SU-DHL-6 (cell line): ENCODE measurements around the gene GSTM2.
"Not testable (repeated sequence)": the region's sequence is repeated elsewhere in the genome, so short reads cannot be mapped to it uniquely, and the experiment has no call there.

ENCODE experiments used
- H2AFZ ChIP-seq: fragments of 200-600 bp; sonication (generic); 2 replicates; pipeline ENCODE4 v1.6.1; 2014; ENCODE audit warnings: low read depth, mild to moderate bottlenecking, moderate library complexity, mixed read lengths, antibody characterized with exemption, low read length; ENCODE audit not compliant: severe bottlenecking
- H3F3A ChIP-seq: fragments of 200-600 bp; shearing (Covaris generic); 2 replicates; pipeline ENCODE4 v1.6.0; 2016; ENCODE audit warnings: antibody characterized with exemption, mild to moderate bottlenecking; ENCODE audit not compliant: insufficient read depth
- H3K27ac ChIP-seq: fragments of 200-600 bp; sonication (generic); 2 replicates; pipeline ENCODE4 v1.5.1; 2016; ENCODE audit warnings: low read depth, mild to moderate bottlenecking, low read length, moderate library complexity, mixed read lengths
- H3K27me3 ChIP-seq: fragments of 200-600 bp; sonication (generic), shearing (Covaris generic); 2 replicates; pipeline ENCODE4 v1.6.0; 2014; ENCODE audit warnings: mild to moderate bottlenecking, low read length
- H3K36me3 ChIP-seq: fragments of 200-600 bp; sonication (generic); 2 replicates; pipeline ENCODE4 v1.6.1; 2014; ENCODE audit warnings: mild to moderate bottlenecking, low read length, mixed read lengths
- H3K4me2 ChIP-seq: fragments of 300-600, 200-600 bp; shearing (Covaris generic), sonication (generic); 2 replicates; pipeline ENCODE4 v1.6.0; 2014; ENCODE audit warnings: low read length, low read depth, mild to moderate bottlenecking; ENCODE audit not compliant: poor library complexity, severe bottlenecking
- H3K4me3 ChIP-seq: fragments of 200-600 bp; sonication (generic); 2 replicates; pipeline ENCODE4 v1.5.1; 2014; ENCODE audit warnings: antibody characterized with exemption, low read length, mild to moderate bottlenecking, mixed read lengths; ENCODE audit not compliant: insufficient read depth, poor library complexity, severe bottlenecking
- H3K79me2 ChIP-seq: fragments of 200-600 bp; sonication (generic); 2 replicates; pipeline ENCODE4 v1.6.1; 2014; ENCODE audit warnings: mild to moderate bottlenecking, low read length, moderate library complexity; ENCODE audit not compliant: insufficient read depth
- H3K9ac ChIP-seq: fragments of 200-600 bp; sonication (generic); 2 replicates; pipeline ENCODE4 v1.7.0; 2014; ENCODE audit warnings: mild to moderate bottlenecking, low read length
- H3K9me2 ChIP-seq: fragments of 200-600 bp; sonication (generic); replicated peaks from 2 replicates; pipeline ENCODE4 v1.6.1; 2014; ENCODE audit warnings: low read length; ENCODE audit not compliant: insufficient read depth
- H3K9me3 ChIP-seq: fragments of 200-600 bp; sonication (generic); 2 replicates; pipeline ENCODE4 v1.6.1; 2014; ENCODE audit warnings: low read length, mixed read lengths; ENCODE audit not compliant: insufficient read depth
- H4K20me1 ChIP-seq: fragments of 200-600 bp; sonication (generic); 2 replicates; pipeline ENCODE4 v1.6.1; 2014; ENCODE audit warnings: low read depth, mild to moderate bottlenecking, antibody characterized with exemption, low read length, moderate library complexity, mixed read lengths
- EZH2phosphoT487 ChIP-seq: fragments of 200-600 bp; sonication (generic), shearing (Covaris generic); conservative IDR thresholded peaks from 2 replicates; pipeline ENCODE4 v1.6.1; 2018; ENCODE audit warnings: mild to moderate bottlenecking, antibody characterized with exemption, low read length, moderate library complexity, mixed read lengths
- TF ChIP-seq, protein P1 (sequence below): fragments of 200-600 bp; sonication (generic); IDR thresholded peaks from one replicate; pipeline ENCODE4 v1.5.1; 2017; ENCODE audit warnings: antibody characterized with exemption, mild to moderate bottlenecking, low read length, moderate library complexity; ENCODE audit not compliant: insufficient read depth, poor library complexity, severe bottlenecking

GSTM2 gene

DNA sequence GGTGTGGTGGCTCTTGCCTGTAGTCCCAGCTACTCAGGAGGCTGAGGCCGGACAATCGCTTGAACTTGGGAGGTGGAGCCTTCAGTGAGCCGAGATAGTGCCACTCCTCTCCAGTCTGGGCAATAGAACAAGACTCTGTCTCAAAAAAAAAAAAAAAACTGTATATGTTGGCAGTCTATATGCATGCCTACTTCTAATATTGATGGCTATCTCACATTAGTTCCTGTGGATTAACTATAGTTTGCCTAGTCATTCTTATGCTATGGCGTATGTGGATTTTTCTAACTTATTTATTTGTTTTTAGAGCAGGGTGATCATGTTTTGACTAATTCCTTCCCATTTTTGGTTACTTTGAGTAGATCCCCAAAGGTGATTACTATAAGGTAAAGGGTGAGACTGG, 29.2 kb downstream of the GSTM2 start:
- Histone ChIP-seq H3K27ac (no peak overlapping the region), H4K20me1 (no peaks in the 10 kb centered on the region), H3K9me2 (no peaks in the 10 kb centered on the region), H3K4me2 (no peak overlapping the region), H3K9me3 (no peaks in the 10 kb centered on the region), H3K9ac (no peak overlapping the region), H3K36me3 (no peaks in the 10 kb centered on the region), H3K79me2 (no peaks in the 10 kb centered on the region), H3F3A (no peaks in the 10 kb centered on the region), H2AFZ (no peak overlapping the region), H3K4me3 (no peak overlapping the region), H3K27me3 (no peaks in the 10 kb centered on the region)
- TF ChIP-seq, protein P1, sequence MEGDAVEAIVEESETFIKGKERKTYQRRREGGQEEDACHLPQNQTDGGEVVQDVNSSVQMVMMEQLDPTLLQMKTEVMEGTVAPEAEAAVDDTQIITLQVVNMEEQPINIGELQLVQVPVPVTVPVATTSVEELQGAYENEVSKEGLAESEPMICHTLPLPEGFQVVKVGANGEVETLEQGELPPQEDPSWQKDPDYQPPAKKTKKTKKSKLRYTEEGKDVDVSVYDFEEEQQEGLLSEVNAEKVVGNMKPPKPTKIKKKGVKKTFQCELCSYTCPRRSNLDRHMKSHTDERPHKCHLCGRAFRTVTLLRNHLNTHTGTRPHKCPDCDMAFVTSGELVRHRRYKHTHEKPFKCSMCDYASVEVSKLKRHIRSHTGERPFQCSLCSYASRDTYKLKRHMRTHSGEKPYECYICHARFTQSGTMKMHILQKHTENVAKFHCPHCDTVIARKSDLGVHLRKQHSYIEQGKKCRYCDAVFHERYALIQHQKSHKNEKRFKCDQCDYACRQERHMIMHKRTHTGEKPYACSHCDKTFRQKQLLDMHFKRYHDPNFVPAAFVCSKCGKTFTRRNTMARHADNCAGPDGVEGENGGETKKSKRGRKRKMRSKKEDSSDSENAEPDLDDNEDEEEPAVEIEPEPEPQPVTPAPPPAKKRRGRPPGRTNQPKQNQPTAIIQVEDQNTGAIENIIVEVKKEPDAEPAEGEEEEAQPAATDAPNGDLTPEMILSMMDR: no peak
- TF ChIP-seq EZH2phosphoT487: no peak

DNA sequence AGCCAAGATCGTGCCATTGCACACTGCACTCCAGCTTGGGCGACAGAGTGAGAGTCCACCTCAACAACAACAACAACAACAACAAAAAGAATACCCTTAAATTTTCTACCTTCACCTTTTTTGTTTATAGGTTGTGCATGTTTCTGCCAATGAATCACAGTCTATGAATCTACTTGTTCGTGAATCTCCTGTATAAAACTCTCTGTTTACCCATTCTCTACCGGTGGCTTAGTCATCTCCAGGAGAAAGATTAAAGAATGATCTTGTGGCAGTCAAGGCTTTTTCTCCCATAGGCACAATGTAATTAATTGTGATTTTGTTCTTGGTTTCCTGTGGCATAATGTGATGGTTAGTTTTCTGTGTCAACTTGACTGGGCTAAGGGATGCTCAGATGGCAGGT, 30.0 kb downstream of the GSTM2 start:
- H3F3A ChIP-seq, H4K20me1 ChIP-seq, H3K9ac ChIP-seq, H3K4me3 ChIP-seq, H3K79me2 ChIP-seq, H3K36me3 ChIP-seq, H3K27me3 ChIP-seq, H2AFZ ChIP-seq, H3K4me2 ChIP-seq, H3K9me2 ChIP-seq, H3K27ac ChIP-seq, H3K9me3 ChIP-seq: not testable (repeated sequence)

DNA sequence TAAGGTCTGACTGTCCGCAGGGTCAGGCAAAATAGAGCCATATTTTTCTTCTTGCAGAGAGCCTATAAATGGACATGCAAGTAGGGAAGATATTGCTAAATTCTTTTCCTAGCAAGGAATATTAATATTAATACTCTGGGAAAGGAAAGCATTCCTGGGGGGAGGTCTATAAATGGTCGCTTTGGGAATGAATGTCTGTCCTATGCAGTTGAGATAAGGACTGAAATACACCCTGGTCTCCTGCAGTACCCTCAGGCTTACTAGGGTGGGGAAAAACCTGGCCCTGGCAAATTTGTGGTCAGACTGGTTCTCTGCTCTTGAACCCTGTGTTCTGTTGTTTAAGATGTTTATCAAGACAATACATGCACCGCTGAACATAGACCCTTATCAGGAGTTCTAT, 35.1 kb downstream of the GSTM2 start:
- H2AFZ ChIP-seq, H3F3A ChIP-seq, H4K20me1 ChIP-seq, H3K27me3 ChIP-seq, H3K27ac ChIP-seq, H3K9me2 ChIP-seq, H3K9me3 ChIP-seq, H3K9ac ChIP-seq, H3K4me3 ChIP-seq, H3K36me3 ChIP-seq, H3K79me2 ChIP-seq, H3K4me2 ChIP-seq: not testable (repeated sequence)

DNA sequence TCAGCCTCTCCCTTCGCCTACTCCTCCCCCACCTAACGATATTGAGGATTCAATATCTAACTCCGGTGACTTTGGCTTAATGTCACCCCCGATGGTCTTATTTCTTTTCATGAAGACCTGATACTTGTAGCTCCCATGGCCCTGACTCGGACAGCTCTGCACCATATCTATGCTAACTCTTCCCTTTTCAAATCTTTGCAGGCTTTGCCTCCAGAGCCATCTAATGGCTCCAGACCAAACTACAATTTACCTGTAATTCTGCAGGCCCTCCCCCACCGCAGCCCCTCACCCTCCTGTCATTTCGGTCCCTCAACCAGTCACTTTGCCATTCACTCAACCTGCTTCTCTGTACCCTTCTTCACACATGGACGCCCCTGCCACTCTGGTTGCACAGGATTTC, 36.3 kb downstream of the GSTM2 start:
- Histone ChIP-seq H3K9ac (no peak overlapping the region), H3K9me3 (0 out of 2 replicates have a peak, but pooled peaks cover 3% of the 10 kb centered on the region), H4K20me1 (no peaks in the 10 kb centered on the region), H2AFZ (no peak overlapping the region), H3K4me2 (no peak overlapping the region), H3K79me2 (no peaks in the 10 kb centered on the region), H3K27ac (no peak overlapping the region), H3F3A (no peaks in the 10 kb centered on the region), H3K9me2 (no peaks in the 10 kb centered on the region), H3K36me3 (no peaks in the 10 kb centered on the region), H3K27me3 (no peaks in the 10 kb centered on the region), H3K4me3 (no peak overlapping the region)
- no peak for TF ChIP-seq EZH2phosphoT487
- TF ChIP-seq, protein P1: no peak
